ENCODE results near the gene GNS.

GNS gene

GRCh38 chr12:64759035-64759894, at the start of gene GNS:
GNS (minus strand) TSS chr12:64759406; CDS start chr12:64759276, 130 bp downstream.
- DNase-seq, result peak; percentile 95

GRCh38 chr12:64808110-64808509, 48.9 kb upstream of the GNS start:
- DNase-seq, result no peak

GRCh38 chr12:64806593-64807460, 47.6 kb upstream of the GNS start:
- no peak for DNase-seq

GRCh38 chr12:64806173-64806572, 47.0 kb upstream of the GNS start:
- no peak for DNase-seq

- DNase-seq, result peak; percentile 49
These were observed 43.1 kb upstream of the GNS start for GRCh38 chr12:64802180-64802775.

- no peak for DNase-seq
These were observed 42.2 kb upstream of the GNS start for GRCh38 chr12:64801381-64801780.

- DNase-seq, result no peak
These were observed 41.4 kb upstream of the GNS start for GRCh38 chr12:64800640-64801039.

GRCh38 chr12:64798165-64798564, 39.0 kb upstream of the GNS start:
- no peak for DNase-seq

GRCh38 chr12:64797156-64797555, 38.0 kb upstream of the GNS start:
- DNase-seq, result no peak

GRCh38 chr12:64796205-64796845, 37.1 kb upstream of the GNS start:
- DNase-seq, result peak; percentile 75

- DNase-seq, result no peak
These were observed 35.1 kb upstream of the GNS start for GRCh38 chr12:64794305-64794704.

- DNase-seq, result no peak
These were observed 34.4 kb upstream of the GNS start for GRCh38 chr12:64793610-64794009.

- no peak for DNase-seq
These were observed 32.9 kb upstream of the GNS start for GRCh38 chr12:64792128-64792527.

GRCh38 chr12:64791036-64791435, 31.8 kb upstream of the GNS start:
- no peak for DNase-seq

GRCh38 chr12:64790166-64790565, 31.0 kb upstream of the GNS start:
- DNase-seq, result no peak

- DNase-seq, result no peak
These were observed 26.6 kb upstream of the GNS start for GRCh38 chr12:64785838-64786237.

- DNase-seq, result no peak
These were observed 23.1 kb upstream of the GNS start for GRCh38 chr12:64782191-64782876.

GRCh38 chr12:64781280-64782190, 22.3 kb upstream of the GNS start:
- DNase-seq, result no peak

GRCh38 chr12:64780531-64781279, 21.5 kb upstream of the GNS start:
- no peak for DNase-seq

- no peak for DNase-seq
These were observed 20.9 kb upstream of the GNS start for GRCh38 chr12:64780132-64780530.

Measured in CD4-positive, alpha-beta T cell treated with Interleukin-12 subunit alpha and Interleukin-12 subunit beta, for 1 hour (primary cell).